Measurements from ENCODE around the gene CDK18. TPM values are rescaled to one million over a fixed set of nuclear protein-coding genes. Genes with fewer than 3 reads are reported as not detected.

Gene CDK18
- total and polyA plus RNA-seq, 4 donors, result 14.8 to 80.7 (median 33.1) TPM

DNA sequence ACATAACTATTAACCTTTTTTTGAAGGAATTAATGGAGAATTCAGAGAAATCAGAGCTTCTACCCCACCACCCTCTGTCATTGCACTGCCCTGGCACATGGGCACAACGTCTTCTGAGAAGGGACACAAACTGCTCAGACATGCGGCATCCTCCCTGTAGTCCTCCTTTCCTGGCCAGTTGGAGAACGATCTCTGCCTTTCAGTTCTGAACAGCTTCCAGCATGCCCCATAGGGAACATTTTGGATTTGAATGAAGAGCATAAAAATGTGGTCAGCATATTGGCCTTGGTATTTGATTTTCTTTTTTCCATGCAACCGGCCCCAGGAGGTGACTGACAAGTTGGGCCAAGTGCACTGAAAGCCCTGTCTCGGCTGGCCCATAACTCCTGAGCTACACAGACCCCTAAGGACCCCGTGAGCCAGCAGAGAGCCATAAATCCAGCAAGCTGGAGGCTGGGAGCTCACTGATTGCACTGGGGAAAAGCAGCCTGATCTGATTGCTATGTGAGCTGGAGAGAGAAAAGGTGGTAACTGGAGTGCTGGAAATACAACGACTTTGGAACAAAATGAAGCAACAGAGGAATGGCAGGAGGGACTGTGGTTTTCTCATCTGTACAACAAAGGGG lies 37.8 kb upstream of the CDK18 start:
- no peak overlapping the region for H3K27ac ChIP-seq (ENCODE audit: low read depth in 1 of 2, low read length in 2 of 2)
- H3K27me3 ChIP-seq (ENCODE audit: control insufficient read depth in 1 of 2, insufficient read depth in 2 of 2, low read length in 1 of 2), result no peaks in the 10 kb centered on the region
- ATAC-seq (ENCODE audit: low FRiP score) (no peak), DNase-seq (no peak)
- no peaks in the 10 kb centered on the region for H3K36me3 ChIP-seq (ENCODE audit: control insufficient read depth in 1 of 2, insufficient read depth in 2 of 2, low read length in 1 of 2)
- intact Hi-C loops (cut with DNase I), result no loop called here
- 27 to 31% methylated on average over 7 of the region's 7 CpGs for WGBS, 2 donors
- no peaks in the 10 kb centered on the region for H3K9me3 ChIP-seq (ENCODE audit: control insufficient read depth, low read length)
- H3K4me3 ChIP-seq (ENCODE audit: low read length in 2 of 2), result no peak overlapping the region
- no peaks in the 10 kb centered on the region for H3K4me1 ChIP-seq (ENCODE audit: control insufficient read depth in 1 of 2, insufficient read depth in 2 of 2, low read length in 2 of 2)

DNA sequence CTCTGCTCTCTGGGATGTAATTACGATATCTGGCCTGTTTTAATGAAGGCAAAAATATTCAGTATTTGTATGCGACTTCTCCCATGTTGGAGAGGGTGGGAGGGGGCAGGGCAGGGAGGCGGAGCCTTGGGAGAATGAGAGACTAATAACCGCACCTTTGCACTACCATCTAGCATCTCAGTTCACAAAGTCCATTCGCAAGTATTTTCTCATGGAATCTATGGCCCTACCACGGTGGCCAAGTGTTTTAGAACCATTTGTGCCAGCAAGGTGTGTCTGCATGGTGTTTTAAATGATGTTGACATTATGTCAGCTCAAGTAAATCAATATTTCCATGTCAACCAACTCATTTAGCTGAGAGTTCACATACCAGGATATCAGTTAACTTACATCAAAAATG lies 34.3 kb upstream of the CDK18 start:
- intact Hi-C loops (cut with DNase I), result loop anchor here in 1 of 2 donors (5.0 kb wide), 1 partner anchor 43 kb away; no protein-coding TSS in a partner anchor
- DNase-seq (no peak), ATAC-seq (ENCODE audit: low FRiP score) (no peak)
- H3K27ac ChIP-seq (ENCODE audit: low read depth in 1 of 2, low read length in 2 of 2), result no peak overlapping the region
- H3K9me3 ChIP-seq (ENCODE audit: control insufficient read depth, low read length), result peaks cover 3% of the 10 kb centered on the region
- no peaks in the 10 kb centered on the region for H3K36me3 ChIP-seq (ENCODE audit: control insufficient read depth in 1 of 2, insufficient read depth in 2 of 2, low read length in 1 of 2)
- WGBS, 2 donors, result 89 to 91% methylated on average over 6 of the region's 6 CpGs
- no peak overlapping the region for H3K4me3 ChIP-seq (ENCODE audit: low read length in 2 of 2)
- H3K4me1 ChIP-seq (ENCODE audit: control insufficient read depth in 1 of 2, insufficient read depth in 2 of 2, low read length in 2 of 2), result no peaks in the 10 kb centered on the region
- no peaks in the 10 kb centered on the region for H3K27me3 ChIP-seq (ENCODE audit: control insufficient read depth in 1 of 2, insufficient read depth in 2 of 2, low read length in 1 of 2)

DNA sequence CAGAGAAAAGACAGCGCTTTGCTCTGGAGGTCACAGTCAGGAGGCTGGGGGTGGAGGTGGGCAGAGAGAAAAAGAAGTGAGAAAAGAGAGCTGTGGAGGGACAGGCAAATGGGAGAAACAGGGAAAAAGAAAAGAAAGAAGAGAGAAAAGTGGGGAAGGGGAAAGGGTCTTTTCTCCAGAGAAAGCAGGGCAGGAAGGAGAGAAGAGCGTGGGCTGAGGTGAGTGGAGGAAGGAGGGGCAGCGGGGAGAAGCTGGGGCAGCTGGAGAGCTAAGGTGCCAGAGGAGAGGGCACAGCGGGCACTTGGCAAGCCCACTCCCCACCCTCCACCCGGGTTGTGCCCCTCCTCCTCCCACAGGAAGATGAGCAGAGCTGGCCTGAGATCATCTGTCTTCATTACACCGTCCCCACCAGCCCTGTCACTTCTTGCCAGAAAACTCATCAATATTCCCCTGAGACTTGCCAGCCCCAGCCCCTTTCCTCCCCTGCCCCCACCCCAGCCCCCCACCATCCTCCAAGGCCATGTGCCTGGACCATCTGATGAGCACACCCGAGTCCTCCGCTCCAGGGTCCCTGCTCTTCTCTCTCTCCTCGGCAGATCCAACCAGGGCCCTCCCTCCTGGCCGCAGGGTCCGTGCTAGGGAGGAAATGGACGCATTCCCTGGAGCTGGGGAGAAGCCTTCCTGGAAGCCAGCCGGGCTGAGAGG lies 31.6 kb upstream of the CDK18 start:
- ATAC-seq (ENCODE audit: low FRiP score), result no peak
- H3K36me3 ChIP-seq (ENCODE audit: control insufficient read depth in 1 of 2, insufficient read depth in 2 of 2, low read length in 1 of 2), result no peaks in the 10 kb centered on the region
- intact Hi-C loops (cut with DNase I), result loop anchor here in 1 of 2 donors (5.0 kb wide), 1 partner anchor 46 kb away; no protein-coding TSS in a partner anchor

DNA sequence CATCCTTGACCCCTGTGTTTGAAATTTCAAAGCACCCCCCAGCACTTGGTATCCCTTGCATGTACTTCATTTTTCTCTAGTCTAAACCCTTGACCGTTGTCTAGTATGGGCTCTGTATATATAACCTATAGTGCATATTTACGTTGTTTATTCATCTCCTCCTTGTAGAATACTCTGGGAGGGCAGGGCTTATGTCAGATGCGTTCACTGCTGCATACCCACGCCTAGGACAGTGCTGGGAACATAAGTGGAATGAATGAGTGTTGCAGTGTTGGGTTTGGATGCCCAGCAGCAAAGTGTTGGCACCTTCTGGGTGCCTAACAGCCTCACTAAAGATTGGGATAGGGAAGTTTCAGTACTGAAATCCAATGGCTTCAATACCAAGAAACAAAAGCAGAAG lies 31.0 kb upstream of the CDK18 start:
- intact Hi-C loops (cut with DNase I), result loop anchor here in 1 of 2 donors (5.0 kb wide), 1 partner anchor 46 kb away; no protein-coding TSS in a partner anchor
- Histone ChIP-seq H3K4me1 (ENCODE audit: control insufficient read depth in 1 of 2, insufficient read depth in 2 of 2, low read length in 2 of 2) (no peaks in the 10 kb centered on the region), H3K27me3 (ENCODE audit: control insufficient read depth in 1 of 2, insufficient read depth in 2 of 2, low read length in 1 of 2) (no peaks in the 10 kb centered on the region), H3K27ac (ENCODE audit: low read depth in 1 of 2, low read length in 2 of 2) (no peak overlapping the region), H3K36me3 (ENCODE audit: control insufficient read depth in 1 of 2, insufficient read depth in 2 of 2, low read length in 1 of 2) (no peaks in the 10 kb centered on the region), H3K4me3 (ENCODE audit: low read length in 2 of 2) (no peak overlapping the region), H3K9me3 (ENCODE audit: control insufficient read depth, low read length) (peaks cover 3% of the 10 kb centered on the region)
- no peak for DNase-seq
- WGBS, 2 donors, result 22 to 24% methylated on average over 4 of the region's 4 CpGs
- no peak for ATAC-seq (ENCODE audit: low FRiP score)

More for the DNA sequence above, 31.6 kb upstream of the CDK18 start:
- Histone ChIP-seq H3K4me3 (ENCODE audit: low read length in 2 of 2) (no peak overlapping the region), H3K27ac (ENCODE audit: low read depth in 1 of 2, low read length in 2 of 2) (no peak overlapping the region), H3K9me3 (ENCODE audit: control insufficient read depth, low read length) (peaks cover 3% of the 10 kb centered on the region), H3K4me1 (ENCODE audit: control insufficient read depth in 1 of 2, insufficient read depth in 2 of 2, low read length in 2 of 2) (no peaks in the 10 kb centered on the region), H3K27me3 (ENCODE audit: control insufficient read depth in 1 of 2, insufficient read depth in 2 of 2, low read length in 1 of 2) (no peaks in the 10 kb centered on the region)
- no peak for DNase-seq
- 18 to 19% methylated on average over 9 to 13 of the region's 13 CpGs for WGBS, 2 donors

DNA sequence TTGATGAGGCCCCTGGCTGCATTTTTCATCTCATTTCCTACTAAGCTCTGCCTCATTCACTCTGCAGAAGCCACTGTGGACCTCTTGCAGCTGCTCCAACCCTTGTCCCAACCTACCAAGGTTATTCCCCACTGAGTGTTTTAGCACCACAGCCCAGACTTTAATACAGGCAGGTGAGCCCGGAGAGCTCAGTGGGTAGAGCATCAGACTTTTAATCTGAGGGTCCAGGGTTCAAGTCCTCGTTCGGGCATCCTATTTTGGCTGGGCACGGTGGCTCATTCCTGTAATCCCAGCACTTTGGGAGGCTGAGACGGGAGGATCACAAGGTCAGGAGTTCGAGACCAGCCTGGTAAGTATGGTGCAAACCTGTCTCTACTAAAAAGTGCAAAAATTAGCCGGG lies 30.5 kb upstream of the CDK18 start:
- no peak for ATAC-seq (ENCODE audit: low FRiP score)
- intact Hi-C loops (cut with DNase I), result loop anchor here in 1 of 2 donors (5.0 kb wide), 1 partner anchor 47 kb away; no protein-coding TSS in a partner anchor

DNA sequence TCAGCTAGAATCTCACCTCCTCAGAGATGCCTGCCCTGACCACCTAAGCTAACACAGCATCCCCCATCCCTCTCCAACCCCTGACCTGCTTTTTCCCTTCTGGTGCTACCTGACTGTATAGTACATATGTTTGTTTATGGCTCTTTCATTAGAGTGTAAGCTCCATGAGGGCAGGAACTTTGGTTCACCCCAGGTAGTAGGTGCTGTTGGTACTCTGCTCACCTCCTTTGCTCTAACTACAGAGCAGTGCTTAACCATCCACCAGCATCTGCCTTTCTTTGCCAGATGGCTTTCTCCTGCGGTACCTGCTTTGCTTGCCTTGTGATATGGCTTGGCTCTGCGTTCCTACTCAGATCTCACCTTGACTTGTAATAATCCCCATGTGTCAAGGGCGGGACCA lies 29.9 kb upstream of the CDK18 start:
- Histone ChIP-seq H3K27me3 (ENCODE audit: control insufficient read depth in 1 of 2, insufficient read depth in 2 of 2, low read length in 1 of 2) (no peaks in the 10 kb centered on the region), H3K9me3 (ENCODE audit: control insufficient read depth, low read length) (peaks cover 3% of the 10 kb centered on the region), H3K4me3 (ENCODE audit: low read length in 2 of 2) (no peak overlapping the region), H3K27ac (ENCODE audit: low read depth in 1 of 2, low read length in 2 of 2) (no peak overlapping the region), H3K4me1 (ENCODE audit: control insufficient read depth in 1 of 2, insufficient read depth in 2 of 2, low read length in 2 of 2) (no peaks in the 10 kb centered on the region), H3K36me3 (ENCODE audit: control insufficient read depth in 1 of 2, insufficient read depth in 2 of 2, low read length in 1 of 2) (no peaks in the 10 kb centered on the region)
- 96 to 97% methylated on average over 3 of the region's 3 CpGs for WGBS, 2 donors
- ATAC-seq (ENCODE audit: low FRiP score) (no peak), DNase-seq (no peak)
- intact Hi-C loops (cut with DNase I), result loop anchor here in 1 of 2 donors (5.0 kb wide), 1 partner anchor 47 kb away; no protein-coding TSS in a partner anchor

More for the DNA sequence above, 30.5 kb upstream of the CDK18 start:
- H3K9me3 ChIP-seq (ENCODE audit: control insufficient read depth, low read length), result peaks cover 3% of the 10 kb centered on the region
- H3K4me1 ChIP-seq (ENCODE audit: control insufficient read depth in 1 of 2, insufficient read depth in 2 of 2, low read length in 2 of 2), result no peaks in the 10 kb centered on the region
- no peaks in the 10 kb centered on the region for H3K27me3 ChIP-seq (ENCODE audit: control insufficient read depth in 1 of 2, insufficient read depth in 2 of 2, low read length in 1 of 2)
- DNase-seq, result no peak
- no peaks in the 10 kb centered on the region for H3K36me3 ChIP-seq (ENCODE audit: control insufficient read depth in 1 of 2, insufficient read depth in 2 of 2, low read length in 1 of 2)
- H3K27ac ChIP-seq (ENCODE audit: low read depth in 1 of 2, low read length in 2 of 2), result no peak overlapping the region
- H3K4me3 ChIP-seq (ENCODE audit: low read length in 2 of 2), result no peak overlapping the region
- 92 to 93% methylated on average over 7 of the region's 7 CpGs for WGBS, 2 donors

DNA sequence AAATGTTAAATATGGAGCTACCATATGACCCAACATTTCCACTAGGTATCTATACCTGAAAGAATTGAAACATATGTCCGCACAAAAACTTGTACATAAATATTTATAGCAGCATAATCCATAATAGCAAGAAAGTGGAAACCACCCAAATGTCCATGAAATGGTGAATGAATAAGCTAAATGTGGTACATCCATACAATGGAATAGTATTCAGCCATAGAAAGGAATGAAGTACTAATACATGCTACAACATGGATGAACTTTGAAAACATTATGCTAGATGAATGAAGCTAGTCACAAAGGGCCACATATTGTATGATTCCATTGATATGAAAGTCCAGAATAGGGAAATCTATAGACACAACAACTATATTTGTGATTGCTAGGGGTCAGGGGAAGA lies 28.6 kb upstream of the CDK18 start:
- Histone ChIP-seq H3K4me1 (ENCODE audit: control insufficient read depth in 1 of 2, insufficient read depth in 2 of 2, low read length in 2 of 2) (no peaks in the 10 kb centered on the region), H3K4me3 (ENCODE audit: low read length in 2 of 2) (no peak overlapping the region), H3K9me3 (ENCODE audit: control insufficient read depth, low read length) (peaks cover 3% of the 10 kb centered on the region), H3K36me3 (ENCODE audit: control insufficient read depth in 1 of 2, insufficient read depth in 2 of 2, low read length in 1 of 2) (no peaks in the 10 kb centered on the region), H3K27me3 (ENCODE audit: control insufficient read depth in 1 of 2, insufficient read depth in 2 of 2, low read length in 1 of 2) (no peaks in the 10 kb centered on the region), H3K27ac (ENCODE audit: low read depth in 1 of 2, low read length in 2 of 2) (no peak overlapping the region)
- intact Hi-C loops (cut with DNase I), result no loop called here
- no peak for ATAC-seq (ENCODE audit: low FRiP score)
- 98 to 100% methylated on average over 1 of the region's 1 CpG for WGBS, 2 donors
- no peak for DNase-seq

DNA sequence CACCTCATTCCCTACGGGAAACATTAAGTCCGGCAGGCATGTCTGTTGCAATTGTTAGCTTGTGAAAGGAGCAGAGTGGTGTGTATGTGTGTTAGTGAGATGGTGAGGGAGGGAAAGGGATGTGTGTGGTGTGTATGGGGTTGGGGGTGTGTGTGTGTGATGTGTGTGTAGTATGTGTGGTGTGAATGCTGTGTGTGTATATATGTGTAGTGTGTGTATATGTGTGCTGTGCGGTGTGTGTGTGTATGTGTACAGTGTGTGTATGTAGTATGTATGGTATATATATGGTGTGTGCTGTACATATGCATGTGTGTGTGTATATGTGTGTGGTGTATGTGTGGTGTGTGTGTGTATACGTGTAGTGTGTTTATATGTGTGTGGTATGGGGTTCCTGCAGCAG lies 27.8 kb upstream of the CDK18 start:
- 96 to 97% methylated on average over 4 of the region's 4 CpGs for WGBS, 2 donors
- H3K36me3 ChIP-seq (ENCODE audit: control insufficient read depth in 1 of 2, insufficient read depth in 2 of 2, low read length in 1 of 2), result no peaks in the 10 kb centered on the region
- no peak for DNase-seq
- no peak overlapping the region for H3K4me3 ChIP-seq (ENCODE audit: low read length in 2 of 2)
- H3K27ac ChIP-seq (ENCODE audit: low read depth in 1 of 2, low read length in 2 of 2), result no peak overlapping the region
- intact Hi-C loops (cut with DNase I), result no loop called here
- ATAC-seq (ENCODE audit: low FRiP score), result no peak
- H3K9me3 ChIP-seq (ENCODE audit: control insufficient read depth, low read length), result peaks cover 3% of the 10 kb centered on the region
- no peaks in the 10 kb centered on the region for H3K27me3 ChIP-seq (ENCODE audit: control insufficient read depth in 1 of 2, insufficient read depth in 2 of 2, low read length in 1 of 2)
- no peaks in the 10 kb centered on the region for H3K4me1 ChIP-seq (ENCODE audit: control insufficient read depth in 1 of 2, insufficient read depth in 2 of 2, low read length in 2 of 2)
